Measurements from ENCODE around the gene PSME2.

The PSME2 gene

DNA sequence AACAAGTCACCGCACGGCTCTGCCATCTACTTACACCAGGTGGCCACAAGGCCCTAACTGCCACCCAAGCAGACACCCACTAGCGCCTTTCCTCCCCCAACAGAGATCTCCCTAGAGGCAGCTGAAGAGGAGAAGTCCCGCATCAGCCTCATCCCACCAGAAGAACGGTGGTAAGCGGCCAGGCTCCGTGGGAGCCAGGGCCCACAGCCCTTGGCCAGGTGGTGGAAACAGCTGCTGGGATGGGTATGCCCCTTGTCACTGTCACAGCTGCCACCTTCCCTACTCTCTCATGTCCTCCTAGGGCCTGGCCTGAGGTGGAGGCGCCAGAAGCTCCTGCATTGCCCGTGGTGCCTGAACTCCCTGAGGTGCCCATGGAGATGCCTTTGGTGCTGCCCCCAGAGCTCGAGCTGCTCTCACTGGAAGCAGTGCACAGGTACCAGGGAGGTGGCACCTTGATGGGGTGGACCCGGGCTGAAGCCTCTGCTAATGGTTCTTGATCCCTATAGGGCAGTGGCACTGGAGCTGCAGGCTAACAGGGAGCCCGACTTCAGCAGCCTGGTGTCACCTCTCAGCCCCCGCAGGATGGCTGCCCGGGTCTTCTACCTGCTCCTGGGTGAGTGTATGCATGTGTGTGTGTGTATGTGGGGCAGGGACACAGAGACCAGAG is 33.0 kb upstream of the PSME2 start:
- DNase-seq, result no peak

DNA sequence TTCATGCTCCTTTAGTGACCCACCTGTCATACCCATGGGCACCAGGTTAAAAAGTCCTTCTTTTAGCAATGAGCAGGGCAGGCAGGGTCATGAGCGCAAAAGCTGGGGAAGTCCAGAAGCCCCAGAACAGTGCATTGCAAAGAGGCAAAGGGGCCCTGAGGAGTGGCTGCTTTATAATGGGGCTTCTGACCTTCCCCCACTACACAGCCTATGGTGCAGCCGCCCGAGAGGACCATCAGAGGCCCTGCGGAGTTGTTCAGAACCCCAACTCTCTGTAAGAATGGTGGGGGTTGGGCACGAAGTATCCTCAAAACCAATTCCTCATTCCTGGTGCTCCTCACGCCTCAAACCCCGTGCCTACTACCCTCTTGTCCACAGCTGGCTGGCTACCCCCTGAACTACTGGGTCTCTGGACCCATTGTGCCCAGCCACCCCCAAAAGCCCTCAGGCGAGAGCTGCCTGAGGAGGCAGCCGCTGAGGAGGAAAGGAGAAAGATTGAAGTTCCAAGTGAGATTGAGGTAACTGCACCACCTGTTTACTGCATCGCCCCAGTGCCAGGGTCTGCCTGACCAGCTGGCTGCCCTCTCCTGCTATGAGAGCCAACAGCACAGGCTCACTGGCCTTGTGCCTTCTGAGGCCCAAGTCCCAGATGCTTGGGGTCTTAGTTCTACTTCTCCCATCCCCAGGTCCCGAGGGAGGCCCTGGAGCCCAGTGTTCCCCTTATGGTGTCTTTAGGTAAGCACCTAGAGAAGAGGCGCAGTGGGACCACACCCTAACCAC is 32.2 kb upstream of the PSME2 start:
- no peak for DNase-seq

DNA sequence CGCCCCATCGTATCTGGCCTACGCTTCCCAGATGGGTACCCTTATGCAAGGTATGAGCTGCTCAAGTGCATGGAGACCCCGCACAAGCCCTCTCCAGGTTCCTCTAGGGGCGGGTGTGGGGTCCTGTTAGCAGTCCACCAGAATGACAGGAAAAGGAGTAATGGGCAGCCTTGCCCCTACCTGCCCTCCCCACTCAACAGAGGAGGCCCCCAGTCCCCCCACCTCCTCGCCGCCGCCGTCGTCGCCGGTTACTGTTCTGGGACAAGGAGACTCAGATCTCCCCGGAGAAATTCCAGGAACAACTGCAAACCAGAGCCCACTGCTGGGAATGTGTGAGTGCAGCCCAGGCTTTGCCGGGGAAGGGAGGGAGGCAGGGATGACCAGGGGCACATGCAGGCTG is 31.5 kb upstream of the PSME2 start:
- DNase-seq, result no peak

DNA sequence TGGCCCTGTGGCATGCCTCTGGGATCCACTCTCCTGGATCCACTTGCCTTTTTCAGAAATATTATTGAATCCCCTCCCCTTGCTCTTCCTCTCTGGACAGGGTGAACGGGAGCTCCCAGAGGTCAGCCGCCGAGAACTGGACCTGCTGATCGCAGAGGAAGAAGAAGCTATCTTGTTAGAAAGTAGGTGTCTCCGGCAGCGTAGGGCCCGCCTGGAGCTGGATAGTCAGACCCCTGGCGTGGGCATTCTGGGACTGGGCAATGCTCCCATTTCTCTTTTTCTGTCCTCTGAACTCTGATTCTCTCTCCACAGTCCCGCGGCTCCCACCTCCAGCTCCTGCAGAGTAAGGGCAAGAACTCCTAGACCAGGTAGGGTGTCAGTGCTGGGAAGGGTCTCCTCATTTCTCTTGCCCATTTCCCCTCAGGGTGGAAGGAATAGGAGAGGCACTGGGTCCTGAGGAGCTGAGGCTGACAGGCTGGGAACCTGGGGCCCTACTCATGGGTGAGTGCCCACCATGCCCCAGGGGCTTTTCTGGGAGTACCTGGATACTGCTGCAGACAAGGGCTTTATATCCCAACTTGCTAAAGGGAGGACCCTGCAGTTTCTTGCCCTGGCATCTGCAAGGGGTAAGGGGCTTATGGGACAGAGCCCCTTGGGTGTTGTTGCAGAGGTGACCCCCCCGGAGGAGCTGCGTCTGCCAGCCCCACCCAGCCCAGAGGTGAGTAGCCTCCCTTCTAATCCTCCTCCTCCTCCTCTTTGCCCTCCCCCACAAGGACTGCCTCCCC is 30.8 kb upstream of the PSME2 start:
- no peak for DNase-seq

DNA sequence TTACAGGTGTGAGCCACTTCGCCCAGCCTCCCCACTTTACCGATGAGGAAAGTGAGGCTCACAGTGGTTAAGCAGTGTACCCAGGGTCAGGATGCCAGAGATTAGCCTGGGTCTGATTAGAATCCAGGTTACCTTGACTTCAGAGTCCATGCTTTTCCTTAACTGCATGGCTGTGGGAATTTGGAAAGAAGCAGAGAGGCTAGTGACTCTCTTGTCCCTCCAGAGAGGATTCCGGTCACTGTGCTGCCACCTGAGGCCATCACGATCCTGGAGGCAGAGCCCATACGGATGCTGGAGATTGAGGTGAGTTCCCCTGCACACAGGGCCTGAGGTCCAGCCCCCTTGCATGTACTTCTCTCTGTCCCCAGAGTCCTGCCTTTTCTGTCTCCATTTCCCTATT is 30.2 kb upstream of the PSME2 start:
- DNase-seq, result no peak

DNA sequence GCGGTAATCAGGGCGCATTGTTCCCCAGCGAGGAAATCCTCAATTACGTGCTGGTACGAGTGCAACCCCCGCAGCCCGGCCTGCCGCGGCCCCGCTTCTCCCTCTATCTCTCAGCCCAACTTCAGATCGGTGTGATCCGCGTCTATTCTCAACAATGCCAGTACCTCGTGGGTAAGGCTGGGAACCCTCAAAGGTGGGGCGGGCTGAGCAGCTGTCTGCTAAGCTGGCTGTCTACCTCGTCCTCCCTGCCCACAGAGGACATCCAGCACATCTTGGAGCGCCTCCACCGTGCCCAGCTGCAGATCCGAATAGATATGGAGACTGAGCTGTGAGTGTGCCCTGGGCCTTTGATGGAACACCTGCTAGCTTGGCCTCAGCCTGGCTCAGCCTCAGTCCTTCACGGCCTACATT is 26.5 kb upstream of the PSME2 start:
- no peak for DNase-seq

DNA sequence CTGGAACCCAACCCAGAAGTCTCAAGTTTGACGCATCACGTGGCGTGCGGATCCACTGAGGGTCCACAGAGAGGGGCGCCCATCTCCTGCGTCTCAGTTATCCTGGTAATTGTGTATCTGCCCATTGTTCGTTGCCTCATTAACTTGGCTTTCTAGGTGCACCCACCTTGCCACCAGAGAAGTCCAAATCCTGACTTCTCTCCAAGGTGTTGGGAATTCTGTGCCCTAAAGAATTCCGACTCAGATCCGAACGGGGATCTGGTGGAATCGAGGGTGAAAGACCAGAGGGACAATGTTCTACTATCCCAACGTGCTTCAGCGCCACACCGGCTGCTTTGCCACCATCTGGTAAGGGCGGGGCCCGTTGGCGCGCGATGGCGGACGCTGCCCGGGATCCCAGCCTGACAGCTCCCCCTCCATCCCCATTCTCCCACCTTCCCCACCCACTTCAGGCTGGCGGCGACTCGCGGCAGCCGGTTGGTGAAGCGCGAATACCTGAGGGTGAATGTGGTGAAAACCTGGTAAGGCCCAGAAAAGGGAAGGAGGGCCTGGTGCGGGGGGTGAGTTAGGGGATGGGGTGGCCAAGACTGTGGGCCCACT is 26.0 kb upstream of the PSME2 start:
- no peak for DNase-seq

DNA sequence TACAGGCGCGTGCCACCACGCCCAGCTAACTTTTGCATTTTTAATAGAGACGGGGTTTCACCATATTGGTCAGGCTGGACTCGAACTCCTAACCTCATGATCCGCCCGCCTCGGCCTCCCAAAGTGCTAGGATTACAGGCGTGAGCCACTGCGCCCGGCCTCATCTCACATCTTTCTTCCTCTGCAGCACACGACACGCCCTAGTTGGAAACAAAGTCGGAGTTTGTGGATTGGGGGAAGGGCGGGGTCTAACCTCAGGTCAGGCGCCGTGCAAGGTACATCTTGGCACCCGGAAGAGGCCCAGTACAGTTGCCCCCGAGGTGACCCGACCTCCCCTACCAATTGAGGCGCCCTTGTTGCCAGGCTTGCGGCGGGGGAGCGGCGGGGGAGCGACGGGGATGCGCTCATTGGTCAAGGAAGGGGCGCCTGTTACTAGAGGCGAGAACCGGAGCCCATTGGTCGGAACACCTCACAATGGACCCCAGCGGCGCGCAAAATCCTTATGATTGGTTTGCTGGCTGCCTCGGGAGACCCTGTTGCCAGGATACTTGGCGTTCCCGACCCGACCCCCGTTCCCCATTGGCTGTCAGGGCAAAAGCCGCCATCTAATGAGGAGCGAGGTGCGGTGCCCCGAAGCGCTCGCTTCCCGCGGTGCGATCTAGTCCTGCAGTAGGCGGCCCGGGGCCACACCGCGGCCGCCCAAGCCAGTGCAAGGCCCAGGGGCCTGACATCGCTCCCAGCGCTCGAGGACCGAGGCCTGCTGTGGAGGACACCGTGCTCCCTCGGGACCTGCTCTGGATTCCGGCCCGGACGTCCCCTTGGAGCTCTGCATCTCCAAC is 25.2 kb upstream of the PSME2 start, which contains the start of gene REC8:
Gene REC8, plus strand, starts transcription at position 659 of the 839 bp plus-strand sequence. CDS start 473 bp downstream, outside the sequence.
- DNase-seq, result peak; percentile 65

DNA sequence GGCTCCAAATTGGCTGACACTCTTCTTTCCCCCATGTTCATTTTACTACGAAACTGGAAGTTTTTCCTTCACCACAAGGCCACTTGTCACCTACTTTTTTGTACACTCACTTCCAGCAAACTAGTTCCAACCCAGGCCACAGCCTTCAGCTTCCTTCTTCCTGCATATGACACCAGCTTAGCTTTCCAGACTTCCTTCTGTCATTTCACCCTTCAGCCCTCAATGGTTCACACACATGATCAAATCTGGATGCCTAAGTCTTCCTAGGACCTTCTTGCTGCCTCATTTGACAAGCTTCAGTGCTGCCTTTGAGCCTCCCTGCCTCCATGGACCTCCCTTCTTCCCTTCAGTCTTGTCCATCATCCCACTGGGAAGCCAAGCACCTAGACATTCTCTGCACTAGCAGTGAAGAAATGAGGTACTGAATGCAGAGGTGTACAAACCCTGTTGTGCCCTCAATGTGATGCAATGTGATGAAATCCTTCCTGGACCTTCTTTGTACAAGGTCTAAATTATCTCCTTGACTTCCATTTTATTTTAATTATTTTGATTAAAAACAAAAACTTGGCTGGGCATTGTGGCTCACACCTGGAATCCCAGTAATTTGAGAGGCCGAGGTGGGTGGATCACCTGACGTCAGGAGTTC is 21.2 kb upstream of the PSME2 start:
- no peak for DNase-seq

DNA sequence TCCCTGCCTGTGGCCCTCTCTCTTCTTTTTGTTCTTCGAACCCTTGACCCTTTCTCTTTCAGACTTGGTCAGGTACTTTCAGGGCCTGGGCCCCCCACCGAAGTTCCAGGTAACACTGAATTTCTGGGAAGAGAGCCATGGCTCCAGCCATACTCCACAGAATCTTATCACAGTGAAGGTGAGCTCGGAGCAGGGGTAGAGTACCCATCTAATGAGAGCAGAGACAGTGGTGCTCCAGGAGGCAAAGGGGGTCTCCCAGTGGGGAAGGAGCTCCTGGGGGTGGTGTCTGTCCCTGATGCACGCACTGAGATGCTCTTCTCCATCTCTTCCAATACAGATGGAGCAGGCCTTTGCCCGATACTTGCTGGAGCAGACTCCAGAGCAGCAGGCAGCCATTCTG is 19.4 kb upstream of the PSME2 start:
- DNase-seq, result no peak

DNA sequence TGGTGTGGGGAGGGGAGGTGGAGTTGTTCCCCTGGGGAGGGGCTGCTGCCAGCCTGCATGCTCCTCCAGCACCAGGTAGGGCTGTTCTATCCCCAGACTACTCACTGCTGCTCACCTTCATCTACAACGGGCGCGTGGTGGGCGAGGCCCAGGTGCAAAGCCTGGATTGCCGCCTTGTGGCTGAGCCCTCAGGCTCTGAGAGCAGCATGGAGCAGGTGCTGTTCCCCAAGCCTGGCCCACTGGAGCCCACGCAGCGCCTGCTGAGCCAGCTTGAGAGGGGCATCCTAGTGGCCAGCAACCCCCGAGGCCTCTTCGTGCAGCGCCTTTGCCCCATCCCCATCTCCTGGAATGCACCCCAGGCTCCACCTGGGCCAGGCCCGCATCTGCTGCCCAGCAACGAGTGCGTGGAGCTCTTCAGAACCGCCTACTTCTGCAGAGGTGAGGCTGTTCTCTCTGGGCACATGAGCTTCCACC is 18.1 kb upstream of the PSME2 start:
- DNase-seq, result no peak

DNA sequence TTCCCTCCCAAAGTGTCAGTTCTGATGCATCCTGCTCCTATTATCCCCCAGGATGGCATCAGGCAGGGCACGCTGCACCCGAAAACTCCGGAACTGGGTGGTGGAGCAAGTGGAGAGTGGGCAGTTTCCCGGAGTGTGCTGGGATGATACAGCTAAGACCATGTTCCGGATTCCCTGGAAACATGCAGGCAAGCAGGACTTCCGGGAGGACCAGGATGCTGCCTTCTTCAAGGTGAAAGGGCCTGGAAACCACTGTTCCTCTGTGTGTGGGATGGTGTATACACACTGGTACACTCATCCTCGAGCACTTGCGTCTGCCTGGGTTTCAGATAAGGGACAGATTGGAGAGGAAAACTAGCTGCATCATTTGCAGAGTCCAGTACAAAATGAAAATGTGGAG is 15.7 kb upstream of the PSME2 start:
- no peak for DNase-seq

DNA sequence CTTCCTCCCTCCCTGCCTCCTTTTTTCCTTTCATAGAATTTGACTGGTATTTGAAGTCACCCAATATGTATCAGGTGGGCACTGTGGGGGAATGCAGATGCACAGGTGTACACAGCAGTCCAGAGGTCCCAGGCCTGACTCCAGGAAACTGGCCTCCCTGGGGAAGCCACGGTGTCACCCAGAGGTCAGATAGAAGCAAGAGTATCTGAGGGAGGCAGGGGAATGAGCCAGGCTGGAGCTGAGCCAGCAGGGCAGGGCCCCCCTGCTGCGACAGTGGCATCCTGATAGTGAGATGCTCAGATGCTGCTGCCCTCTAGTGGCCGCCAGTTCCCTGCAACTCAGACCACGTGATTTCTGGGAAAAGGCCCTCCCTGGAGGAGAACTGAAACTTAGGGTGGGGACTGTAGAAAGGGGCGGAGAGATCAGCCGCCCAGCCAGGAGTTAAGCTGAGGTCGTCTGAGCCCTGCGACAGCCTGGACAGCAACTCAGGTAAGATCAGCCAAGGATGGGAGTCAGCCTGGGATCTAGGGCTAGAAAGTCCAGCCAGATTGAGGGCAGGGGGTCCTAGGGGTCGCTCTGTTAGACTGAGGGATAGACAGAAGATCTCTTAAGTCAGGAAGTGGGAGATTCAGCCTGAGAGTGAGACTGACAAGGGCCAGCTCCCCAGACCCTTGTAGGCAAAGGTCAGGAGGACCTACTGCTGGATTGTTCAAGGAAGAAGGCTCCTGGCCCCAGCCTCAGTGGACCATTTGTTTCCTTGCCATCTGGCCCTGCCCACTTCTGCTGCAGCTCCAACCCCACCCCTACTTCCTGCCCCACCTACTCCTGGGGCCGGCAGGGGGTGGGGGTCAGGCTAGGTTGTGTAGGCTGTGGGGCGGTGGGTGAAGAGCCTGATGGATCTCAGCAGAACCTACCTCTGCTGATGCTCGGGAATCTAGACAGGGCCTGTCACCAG is 14.7 kb upstream of the PSME2 start, which contains the start of gene IRF9:
Gene IRF9, plus strand, starts transcription at position 416 of the 955 bp plus-strand sequence. CDS start 880 bp downstream, outside the sequence.
- peak; percentile 98 for DNase-seq

DNA sequence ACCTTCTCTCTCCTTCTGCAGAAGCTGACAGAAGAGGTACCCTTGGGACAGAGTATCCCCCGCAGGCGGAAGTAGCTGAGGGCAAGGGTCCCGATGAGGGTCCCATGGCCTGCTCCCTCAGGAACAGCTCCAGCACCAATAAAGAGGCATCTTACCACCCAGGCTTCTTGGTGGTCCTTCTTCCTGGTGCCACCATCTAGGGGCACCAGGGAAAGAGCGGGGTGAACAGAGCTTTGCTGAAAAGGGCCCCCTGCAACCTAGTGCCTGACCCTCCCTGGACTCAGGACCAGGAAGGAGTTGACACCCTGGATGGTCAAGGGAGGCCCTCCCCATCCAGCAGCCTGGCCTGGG is 14.1 kb upstream of the PSME2 start:
- DNase-seq, result no peak

DNA sequence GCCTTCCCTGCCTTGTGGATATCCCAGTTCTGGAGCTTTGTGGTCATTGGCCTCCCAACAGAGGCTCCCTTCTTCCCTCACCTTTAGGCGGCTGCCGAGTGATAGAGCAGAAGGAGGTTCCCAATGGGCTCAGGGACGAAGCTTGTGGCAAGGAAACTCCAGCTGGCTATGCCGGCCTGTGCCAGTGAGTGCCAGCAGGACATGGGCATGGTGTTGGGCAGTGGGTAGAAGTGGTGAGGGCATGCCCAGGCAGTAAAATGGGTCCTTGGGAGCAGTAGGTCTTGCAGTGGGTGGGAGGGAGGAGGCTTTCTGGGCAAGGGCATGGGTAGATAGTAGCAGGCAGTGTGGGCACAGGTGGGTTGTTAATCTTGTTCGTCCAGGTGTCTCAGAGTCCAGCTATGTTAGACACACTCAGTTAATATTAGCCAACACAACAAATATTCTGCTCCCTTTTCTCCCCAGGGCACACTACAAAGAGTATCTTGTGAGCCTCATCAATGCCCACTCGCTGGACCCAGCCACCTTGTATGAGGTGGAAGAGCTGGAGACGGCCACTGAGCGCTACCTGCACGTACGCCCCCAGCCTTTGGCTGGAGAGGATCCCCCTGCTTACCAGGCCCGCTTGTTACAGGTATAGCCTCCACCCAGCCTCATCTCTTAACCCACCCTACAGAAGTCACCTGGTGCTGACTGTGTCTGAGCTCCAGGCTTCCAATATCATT is 13.5 kb upstream of the PSME2 start:
- no peak for DNase-seq

DNA sequence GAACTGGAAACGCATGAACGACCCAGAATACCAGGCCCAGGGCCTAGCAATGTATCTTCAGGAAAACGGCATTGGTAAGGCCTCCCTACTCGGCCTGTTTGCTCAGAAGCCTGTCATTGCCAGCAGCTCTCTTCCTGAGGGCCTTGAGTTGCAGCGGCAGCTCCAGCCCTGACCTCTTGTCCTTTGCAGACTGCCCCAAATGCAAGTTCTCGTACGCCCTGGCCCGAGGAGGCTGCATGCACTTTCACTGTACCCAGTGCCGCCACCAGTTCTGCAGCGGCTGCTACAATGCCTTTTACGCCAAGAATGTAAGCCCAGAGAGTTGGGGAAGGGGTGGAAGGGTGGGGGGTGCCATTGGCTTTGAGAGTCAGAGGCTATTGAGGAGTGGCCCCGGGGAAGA is 10.9 kb upstream of the PSME2 start:
- no peak for DNase-seq

DNA sequence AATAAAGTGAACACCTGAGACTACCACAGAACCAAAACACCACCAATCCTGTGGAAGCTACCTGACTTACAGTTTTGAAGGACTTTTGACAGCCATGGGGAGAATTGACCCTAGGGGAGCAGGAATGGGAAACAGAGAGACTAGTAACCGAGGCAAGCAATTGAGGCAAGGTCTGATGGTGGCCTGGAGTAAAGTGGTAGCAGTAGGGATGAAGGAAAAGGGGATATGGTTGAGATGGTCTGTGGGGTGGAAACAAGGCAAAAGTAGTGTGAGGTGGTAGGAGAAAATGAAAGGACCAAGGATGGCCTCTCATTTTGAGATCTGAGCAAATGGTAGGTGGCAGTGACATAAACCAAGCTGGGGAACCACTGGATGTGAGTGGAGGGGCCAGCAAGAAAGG is 10.4 kb upstream of the PSME2 start:
- DNase-seq, result no peak

DNA sequence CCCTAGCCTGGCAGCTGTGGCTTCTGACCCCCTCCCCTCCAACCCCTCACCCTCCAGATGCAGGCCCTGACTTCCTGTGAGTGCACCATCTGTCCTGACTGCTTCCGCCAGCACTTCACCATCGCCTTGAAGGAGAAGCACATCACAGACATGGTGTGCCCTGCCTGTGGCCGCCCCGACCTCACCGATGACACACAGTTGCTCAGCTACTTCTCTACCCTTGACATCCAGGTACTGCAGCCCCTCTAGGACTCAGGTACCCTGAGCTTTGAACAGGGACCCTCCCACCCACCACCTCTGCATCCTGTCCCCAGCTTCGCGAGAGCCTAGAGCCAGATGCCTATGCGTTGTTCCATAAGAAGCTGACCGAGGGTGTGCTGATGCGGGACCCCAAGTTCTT is 8.7 kb upstream of the PSME2 start:
- no peak for DNase-seq

DNA sequence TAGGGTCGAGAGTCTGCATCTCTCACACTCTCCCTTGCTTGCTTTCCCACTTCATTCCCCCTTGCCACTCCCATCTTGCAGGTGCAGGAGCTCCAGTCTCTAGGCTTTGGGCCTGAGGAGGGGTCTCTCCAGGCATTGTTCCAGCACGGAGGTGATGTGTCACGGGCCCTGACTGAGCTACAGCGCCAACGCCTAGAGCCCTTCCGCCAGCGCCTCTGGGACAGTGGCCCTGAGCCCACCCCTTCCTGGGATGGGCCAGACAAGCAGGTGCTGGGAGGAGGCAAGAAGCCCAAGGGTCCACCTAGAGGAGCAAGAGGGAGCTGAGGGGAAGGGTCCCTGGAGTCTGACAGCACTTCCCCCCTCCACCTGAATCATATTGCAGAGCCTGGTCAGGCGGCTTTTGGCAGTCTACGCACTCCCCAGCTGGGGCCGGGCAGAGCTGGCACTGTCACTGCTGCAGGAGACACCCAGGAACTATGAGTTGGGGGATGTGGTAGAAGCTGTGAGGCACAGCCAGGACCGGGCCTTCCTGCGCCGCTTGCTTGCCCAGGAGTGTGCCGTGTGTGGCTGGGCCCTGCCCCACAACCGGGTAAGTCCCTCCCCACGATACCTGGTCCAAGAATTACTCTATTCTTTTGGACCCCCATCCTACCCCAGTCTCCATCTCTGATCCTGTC is 5.1 kb upstream of the PSME2 start:
- DNase-seq, result no peak

Measured in CD4-positive, alpha-beta T cell treated with Interleukin-12 subunit alpha and Interleukin-12 subunit beta, for 1 hour (primary cell).